Stomach (tissue), 4 donors: ENCODE data around the gene LSM3.

ENCODE experiments used
- CTCF ChIP-seq, 7 experiments: fragments of 450-650 bp in 4 of 7; fragments of 200-600 bp in 3 of 7; sonication (generic) in 3 of 7; IDR thresholded peaks; one replicate each; pipeline ENCODE4 v1.5.1; 2016 to 2019; ENCODE audit warnings: antibody characterized with exemption in 7 of 7, control low read depth in 2 of 7, mild to moderate bottlenecking in 1 of 7
- EP300 ChIP-seq: sonication (generic); formaldehyde crosslinking; IDR thresholded peaks from one replicate; pipeline ENCODE4 v1.6.1; 2017; ENCODE audit warnings: antibody characterized with exemption

- no peak for TF ChIP-seq EP300
- no peak for TF ChIP-seq CTCF (IDR thresholded peaks at IDR 0.05)
Measured at GRCh38 chr3:14158370-14158769, 20.2 kb upstream of the LSM3 start.
